ENCODE results near the gene NUDT2.
A peak's percentile ranks its signal among the peaks of the same experiment; 100 is the strongest.
"Not testable (repeated sequence)": the region's sequence is repeated elsewhere in the genome, so short reads cannot be mapped to it uniquely, and the experiment has no call there.

NUDT2 gene

GRCh38 chr9:34326690-34327089 lies 2.7 kb upstream of the NUDT2 start:
- TF ChIP-seq GATA1 (IDR thresholded peaks at IDR 0.05; ENCODE audit: low read depth, low read length) (no peak), POLR2A (IDR thresholded peaks at IDR 0.05; ENCODE audit: low read length) (no peak)

GRCh38 chr9:34328500-34328986 lies 826 bp upstream of the NUDT2 start:
- no peak for TF ChIP-seq GATA1 (IDR thresholded peaks at IDR 0.05; ENCODE audit: low read depth, low read length)
- no peak for TF ChIP-seq POLR2A (IDR thresholded peaks at IDR 0.05; ENCODE audit: low read length)
- DNase-seq, result peak in 1 of 2 experiments; percentile 87

More at GRCh38 chr9:34326690-34327089, 2.7 kb upstream of the NUDT2 start:
- DNase-seq, result no peak

GRCh38 chr9:34331196-34331595 lies 1.8 kb downstream of the NUDT2 start:
- no peak for TF ChIP-seq POLR2A (IDR thresholded peaks at IDR 0.05; ENCODE audit: low read length)
- TF ChIP-seq GATA1 (IDR thresholded peaks at IDR 0.05; ENCODE audit: low read depth, low read length), result no peak

GRCh38 chr9:34332076-34332964 lies 3.0 kb downstream of the NUDT2 start:
- TF ChIP-seq POLR2A (IDR thresholded peaks at IDR 0.05; ENCODE audit: low read length), result no peak
- TF ChIP-seq GATA1 (IDR thresholded peaks at IDR 0.05; ENCODE audit: low read depth, low read length), result no peak
- DNase-seq, result peak; percentile 50 to 65

More at GRCh38 chr9:34331196-34331595, 1.8 kb downstream of the NUDT2 start:
- DNase-seq, result no peak

- DNase-seq, result no peak
- TF ChIP-seq GATA1 (IDR thresholded peaks at IDR 0.05; ENCODE audit: low read depth, low read length), result no peak
- no peak for TF ChIP-seq POLR2A (IDR thresholded peaks at IDR 0.05; ENCODE audit: low read length)
These were observed 4.5 kb downstream of the NUDT2 start for GRCh38 chr9:34333836-34334235.

- no peak for DNase-seq
- no peak for TF ChIP-seq GATA1 (IDR thresholded peaks at IDR 0.05; ENCODE audit: low read depth, low read length)
- no peak for TF ChIP-seq POLR2A (IDR thresholded peaks at IDR 0.05; ENCODE audit: low read length)
These were observed 5.0 kb downstream of the NUDT2 start for GRCh38 chr9:34334337-34334824.

- no peak for DNase-seq
- TF ChIP-seq POLR2A (IDR thresholded peaks at IDR 0.05; ENCODE audit: low read length) (no peak), GATA1 (IDR thresholded peaks at IDR 0.05; ENCODE audit: low read depth, low read length) (no peak)
These were observed 5.5 kb downstream of the NUDT2 start for GRCh38 chr9:34334916-34335315.

- no peak for DNase-seq
- TF ChIP-seq GATA1 (IDR thresholded peaks at IDR 0.05; ENCODE audit: low read depth, low read length) (no peak), POLR2A (IDR thresholded peaks at IDR 0.05; ENCODE audit: low read length) (no peak)
These were observed 6.0 kb downstream of the NUDT2 start for GRCh38 chr9:34335376-34335775.

- peak in 1 of 2 experiments; percentile 38 for DNase-seq
- TF ChIP-seq POLR2A (IDR thresholded peaks at IDR 0.05; ENCODE audit: low read length) (no peak), GATA1 (IDR thresholded peaks at IDR 0.05; ENCODE audit: low read depth, low read length) (no peak)
These were observed 8.0 kb downstream of the NUDT2 start for GRCh38 chr9:34337403-34337802.

- not testable (repeated sequence) for DNase-seq
These were observed 8.7 kb downstream of the NUDT2 start for GRCh38 chr9:34338079-34338478.

- TF ChIP-seq GATA1 (IDR thresholded peaks at IDR 0.05; ENCODE audit: low read depth, low read length), result no peak
- TF ChIP-seq POLR2A (IDR thresholded peaks at IDR 0.05; ENCODE audit: low read length), result no peak
- DNase-seq, result no peak
These were observed 9.5 kb downstream of the NUDT2 start for GRCh38 chr9:34338665-34339385.

- TF ChIP-seq GATA1 (IDR thresholded peaks at IDR 0.05; ENCODE audit: low read depth, low read length), result no peak
- no peak for TF ChIP-seq POLR2A (IDR thresholded peaks at IDR 0.05; ENCODE audit: low read length)
- no peak for DNase-seq
These were observed 12.4 kb downstream of the NUDT2 start for GRCh38 chr9:34341659-34342295.

- DNase-seq, result no peak
- TF ChIP-seq POLR2A (IDR thresholded peaks at IDR 0.05; ENCODE audit: low read length) (no peak), GATA1 (IDR thresholded peaks at IDR 0.05; ENCODE audit: low read depth, low read length) (no peak)
These were observed 13.7 kb downstream of the NUDT2 start for GRCh38 chr9:34343090-34343489.

GRCh38 chr9:34343605-34344004 lies 14.2 kb downstream of the NUDT2 start:
- TF ChIP-seq POLR2A (IDR thresholded peaks at IDR 0.05; ENCODE audit: low read length) (no peak), GATA1 (IDR thresholded peaks at IDR 0.05; ENCODE audit: low read depth, low read length) (no peak)
- no peak for DNase-seq
